HepG2 (cell line): ENCODE data around the gene ENTREP1. TPM values are rescaled to one million over a fixed set of nuclear protein-coding genes. Genes with fewer than 3 reads are reported as not detected.

Experiments
- ATAC-seq: fragments of 200-7000 bp; cut with Tn5 transposase; 3 replicates; pipeline ENCODE4 v1.9.1; 2020; ENCODE audit warnings: mild to moderate bottlenecking, moderate library complexity
- BruUV-seq: library from RNA; stranded (reverse); fragments of 400-500 nt; replicated peaks from 2 replicates; lab custom pipeline; 2021; lab: Mats Ljungman, UMichigan
- CTCF ChIA-PET: fragments of 300-600 bp; formaldehyde crosslinking; extraction: SDS; loops from one replicate; lab custom pipeline; 2021; ENCODE audit warnings: low total read pairs, inconsistent platforms, low intra/inter-chr PET ratio; lab: Yijun Ruan, JAX
- POLR2A ChIA-PET: fragments of 350-600 bp; sonication (Branson Sonifier 250); formaldehyde crosslinking; loops from one replicate; lab custom pipeline; 2020; ENCODE audit warnings: antibody characterized with exemption, inconsistent platforms; lab: Yijun Ruan, JAX
- DNase-seq: peaks from one replicate; pipeline ENCODE4 v3.0.0-alpha.2; 2015; ENCODE audit warnings: low spot score
- FAIRE-seq: peaks from 3 replicates; lab custom pipeline; 2011; peaks lifted over from hg19 to GRCh38; lab: Jason Lieb, UNC
- H2AFZ ChIP-seq: one replicate; pipeline ENCODE4 v1.6.1; 2011; ENCODE audit warnings: low read length, inconsistent platforms
- H3K27ac ChIP-seq: fragments of 300-600 bp; 3 replicates; pipeline ENCODE4 v1.8.0; 2011; ENCODE audit warnings: mixed run types, mild to moderate bottlenecking, mixed read lengths, low read length, inconsistent platforms; ENCODE audit not compliant: insufficient read depth; ENCODE audit errors: extremely low read length
- H3K27me3 ChIP-seq, 2 experiments: fragments of 200-600 bp in 1 of 2; 2 replicates in 1 of 2; 3 replicates in 1 of 2; pipeline versions ENCODE4 v1.6.0 to v1.8.0; 2011; ENCODE audit warnings: low read length in 2 of 2, mild to moderate bottlenecking in 2 of 2, moderate library complexity in 2 of 2, inconsistent platforms in 1 of 2; ENCODE audit not compliant: insufficient read depth in 2 of 2, control insufficient read depth in 1 of 2
- H3K36me3 ChIP-seq, 2 experiments: fragments of 200-600 bp in 1 of 2; replicated peaks in 1 of 2; 2 replicates in 1 of 2; 3 replicates in 1 of 2; pipeline versions ENCODE4 v1.5.1 to v1.8.0; 2011; ENCODE audit warnings: low read length in 2 of 2, inconsistent platforms in 1 of 2; ENCODE audit not compliant: insufficient read depth in 2 of 2, control insufficient read depth in 1 of 2
- H3K4me1 ChIP-seq: 2 replicates; pipeline ENCODE4 v1.5.1; 2012; ENCODE audit warnings: low read length, inconsistent platforms; ENCODE audit not compliant: insufficient read depth
- H3K4me2 ChIP-seq: 2 replicates; pipeline ENCODE4 v1.6.0; 2011; ENCODE audit warnings: low read depth, low read length, inconsistent platforms
- H3K4me3 ChIP-seq, 3 experiments: fragments of 200-600 bp in 1 of 3; sonication (generic), shearing (Covaris generic) in 1 of 3; replicated peaks in 1 of 3; 2 replicates each; pipeline ENCODE4 v1.5.1; 2011 to 2016; ENCODE audit warnings: low read length in 3 of 3, inconsistent platforms in 2 of 3, low read depth in 2 of 3, mild to moderate bottlenecking in 2 of 3, control low read depth in 1 of 3, mixed read lengths in 1 of 3; ENCODE audit not compliant: insufficient read depth in 1 of 3
- H3K79me2 ChIP-seq: one replicate; pipeline ENCODE4 v1.6.1; 2011; ENCODE audit warnings: low read length, inconsistent platforms; ENCODE audit not compliant: insufficient read depth
- H3K9ac ChIP-seq: 2 replicates; pipeline ENCODE4 v1.6.0; 2011; ENCODE audit warnings: mild to moderate bottlenecking, low read depth, low read length, inconsistent platforms; ENCODE audit not compliant: insufficient read depth
- H3K9me3 ChIP-seq: 2 replicates; pipeline ENCODE4 v1.5.1; 2012; ENCODE audit warnings: mild to moderate bottlenecking, low read length
- H4K20me1 ChIP-seq: 2 replicates; pipeline ENCODE4 v1.6.0; 2011; ENCODE audit warnings: inconsistent platforms, mild to moderate bottlenecking, low read length, moderate library complexity; ENCODE audit not compliant: insufficient read depth
- BHLHE40 ChIP-seq: IDR thresholded peaks from 2 replicates; pipeline ENCODE4 v1.6.1; 2011; ENCODE audit warnings: low read length, improper control_type of control experiment
- HIC2 ChIP-seq: sonication (generic); formaldehyde crosslinking; IDR thresholded peaks from 2 replicates; pipeline ENCODE4 v1.9.0; 2022; ENCODE audit warnings: low read depth, missing genetic modification reagents
- HNF1B ChIP-seq: sonication (generic); formaldehyde crosslinking; IDR thresholded peaks from 2 replicates; pipeline ENCODE4 v1.5.1; 2020; ENCODE audit warnings: mild to moderate bottlenecking, moderate library complexity, missing genetic modification reagents
- ZBTB33 ChIP-seq: sonication (generic); formaldehyde crosslinking; IDR thresholded peaks from 2 replicates; pipeline ENCODE4 v1.4.0; 2020; ENCODE audit warnings: missing genetic modification reagents
- ZFP36L2 ChIP-seq: sonication (generic); formaldehyde crosslinking; IDR thresholded peaks from 2 replicates; pipeline ENCODE4 v1.4.0; 2020; ENCODE audit warnings: missing genetic modification reagents
- ZNF253 ChIP-seq: sonication (generic); formaldehyde crosslinking; IDR thresholded peaks from 2 replicates; pipeline ENCODE4 v1.8.0; 2022; ENCODE audit warnings: mild to moderate bottlenecking, missing genetic modification reagents, borderline replicate concordance
- ZNF564 ChIP-seq: sonication (generic); formaldehyde crosslinking; IDR thresholded peaks from 2 replicates; pipeline ENCODE4 v1.8.1; 2023; ENCODE audit warnings: mild to moderate bottlenecking, missing genetic modification reagents
- WGBS: methylation state at CpG from one replicate; pipeline ENCODE4 v1.1.6; 2017; ENCODE audit warnings: low lambda C conversion rate; 5-methylcytosine and 5-hydroxymethylcytosine counted together
- in situ Hi-C: cut with HindIII; loops from 2 replicates; pipeline ENCODE4 v1.10.0; 2017; ENCODE audit warnings: low pct_unique_long_range_greater_than_20kb; ENCODE audit not compliant: extremely low pct_ligation_motif_present
- intact Hi-C: fragments of 100-400 bp; cut with micrococcal nuclease; formaldehyde crosslinking; loops from one replicate; pipeline ENCODE4 v1.10.0; 2022; ENCODE audit not compliant: unreplicated experiment
- polyA plus RNA-seq, 8 experiments: library from polyadenylated mRNA; depleted of rRNA in 3 of 8; stranded (reverse) in 7 of 8; unstranded in 1 of 8; fragments of >200 nt; fragmentation: Illumina TruSeq in 4 of 8; extraction: Trizol in 4 of 8; gene quantifications; 2 replicates each; pipeline versions ENCODE4 v1.2.1 to v1.2.3, GENCODE V29; 2011 to 2016; ENCODE audit warnings: low read depth in 4 of 8, missing spikeins in 1 of 8, mixed read lengths in 1 of 8; ENCODE audit not compliant: insufficient read depth in 1 of 8
- total RNA-seq, 5 experiments: library from RNA; depleted of rRNA; stranded (reverse); fragments of >200 nt; fragmentation: Illumina TruSeq; extraction: Trizol; gene quantifications; 2 replicates each; pipeline ENCODE4 v1.2.3, GENCODE V29; 2016; ENCODE audit warnings: low read depth in 1 of 5

ENTREP1 gene
- total and polyA plus RNA-seq, 2 of the 13 experiments (the other 11 are each of a cell fraction or from before 2014, with no cell fraction given) = not detected

GRCh38 chr9:69308206-69308931, 16.6 kb upstream of the ENTREP1 start:
- intact Hi-C loops (no loop called here), in situ Hi-C loops (no loop called here)
- no TSS peak for BruUV-seq
- H3K79me2 ChIP-seq = no peaks in the 10 kb centered on the region
- peaks cover 12% of the 10 kb centered on the region; the same call in 1 of the 2 replicates for H3K4me1 ChIP-seq
- CTCF ChIA-PET = no interaction called here
- H3K9ac ChIP-seq = no peak overlapping the region
- peaks cover 14% of the 10 kb centered on the region for H3K9me3 ChIP-seq
- no peak for ATAC-seq
- FAIRE-seq = no peak
- 26% methylated on average over 5 of the region's 5 CpGs for WGBS
- H3K27ac ChIP-seq = no peak overlapping the region
- no peaks in the 10 kb centered on the region for H4K20me1 ChIP-seq
- H2AFZ ChIP-seq = no peak overlapping the region
- DNase-seq = no peak
- POLR2A ChIA-PET = no interaction called here
- no peaks in the 10 kb centered on the region; a peak in 1 of 5 replicates for H3K27me3 ChIP-seq
- H3K4me3 ChIP-seq = no peak overlapping the region
- TF ChIP-seq HIC2 (no peak), ZFP36L2 (no peak), ZNF564 (no peak), HNF1B (no peak), ZBTB33 (CRISPR knock-in tag) (no peak), ZNF253 (no peak), BHLHE40 (no peak)
- no peak overlapping the region for H3K4me2 ChIP-seq
- no peaks in the 10 kb centered on the region for H3K36me3 ChIP-seq
